HK-2 (cell line): Measurements from ENCODE around the gene BATF2.
"Not testable (repeated sequence)": the region's sequence is repeated elsewhere in the genome, so short reads cannot be mapped to it uniquely, and the experiment has no call there.

Experiments
- DNase-seq: peaks from one replicate; pipeline ENCODE4 v3.0.0-alpha.2; 2018; ENCODE audit not compliant: unreplicated experiment

The BATF2 gene

GRCh38 chr11:64996710-64997380 is at the start of gene BATF2:
Gene BATF2 (minus strand): TSS chr11:64996971. CDS start chr11:64996914, 57 bp downstream.
- DNase-seq: peak; percentile 54

GRCh38 chr11:65045728-65046127 is 49.0 kb upstream of the BATF2 start:
- DNase-seq: no peak

GRCh38 chr11:65045061-65045460 is 48.3 kb upstream of the BATF2 start:
- DNase-seq: no peak

- DNase-seq: no peak
Measured at GRCh38 chr11:65043881-65044501, 47.2 kb upstream of the BATF2 start.

- DNase-seq: no peak
Measured at GRCh38 chr11:65042891-65043290, 46.1 kb upstream of the BATF2 start.

GRCh38 chr11:65040847-65041622 is 44.3 kb upstream of the BATF2 start, which contains the start of gene SAC3D1:
Gene SAC3D1 (plus strand): TSS chr11:65041210. CDS start chr11:65041293, 83 bp downstream.
- peak; percentile 88 for DNase-seq

- DNase-seq: no peak
Measured at GRCh38 chr11:65040520-65040846, 43.7 kb upstream of the BATF2 start.

- DNase-seq: no peak
Measured at GRCh38 chr11:65036931-65037330, 40.2 kb upstream of the BATF2 start.

GRCh38 chr11:65035579-65035978 is 38.8 kb upstream of the BATF2 start:
- no peak for DNase-seq

GRCh38 chr11:65034423-65034822 is 37.7 kb upstream of the BATF2 start:
- DNase-seq: no peak

- DNase-seq: no peak
Measured at GRCh38 chr11:65032216-65032615, 35.4 kb upstream of the BATF2 start.

GRCh38 chr11:65027213-65028067 is 30.7 kb upstream of the BATF2 start, which contains the start of gene SNX15:
Gene SNX15 (plus strand): TSS chr11:65027439. CDS start chr11:65027538, 99 bp downstream.
- peak; percentile 85 for DNase-seq

- no peak for DNase-seq
Measured at GRCh38 chr11:65026810-65027209, 30.0 kb upstream of the BATF2 start.

- not testable (repeated sequence) for DNase-seq
Measured at GRCh38 chr11:65023502-65023901, 26.7 kb upstream of the BATF2 start.

- no peak for DNase-seq
Measured at GRCh38 chr11:65021509-65021908, 24.7 kb upstream of the BATF2 start.

GRCh38 chr11:65021003-65021402 is 24.2 kb upstream of the BATF2 start:
- DNase-seq: no peak

GRCh38 chr11:65019824-65020223 is 23.1 kb upstream of the BATF2 start:
- DNase-seq: no peak

GRCh38 chr11:65017937-65018336 is 21.2 kb upstream of the BATF2 start:
- no peak for DNase-seq

- DNase-seq: no peak
Measured at GRCh38 chr11:65016705-65017104, 19.9 kb upstream of the BATF2 start.

GRCh38 chr11:65014726-65015227 is 18.0 kb upstream of the BATF2 start:
- no peak for DNase-seq

- DNase-seq: peak; percentile 84
Measured at GRCh38 chr11:65013888-65014725, 17.3 kb upstream of the BATF2 start, which contains the start of gene ARL2. Gene ARL2 (plus strand): TSS chr11:65014160. CDS start chr11:65014208, 48 bp downstream.
